ENCODE data around the gene GLE1. TPM values are rescaled to one million over a fixed set of nuclear protein-coding genes. Genes with fewer than 3 reads are reported as not detected.

GLE1 gene
- total and polyA plus RNA-seq, 2 donors (not counting 1 experiment from before 2014, with no cell fraction given) = 14.7 to 23.6 TPM

DNA sequence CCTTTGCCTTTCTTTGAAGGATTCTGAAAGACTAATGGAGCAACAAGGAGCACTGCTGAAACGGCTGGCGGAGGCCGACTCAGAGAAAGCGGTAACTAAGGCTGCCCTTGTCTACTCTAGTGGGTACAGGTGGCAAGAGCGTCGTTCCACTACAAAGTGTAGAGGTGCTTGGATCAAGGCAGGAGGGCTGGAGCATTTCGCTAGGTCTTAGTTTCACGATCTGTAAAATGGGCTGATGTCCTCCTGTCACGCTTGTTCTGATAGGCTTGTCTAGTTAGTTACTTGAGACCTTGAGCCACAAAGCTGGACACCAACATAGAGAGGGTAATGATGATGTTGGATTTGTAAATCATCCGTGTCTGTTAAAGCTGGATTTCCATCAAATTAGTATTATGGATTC lies 23.0 kb upstream of the GLE1 start:
- TF ChIP-seq, protein P1, sequence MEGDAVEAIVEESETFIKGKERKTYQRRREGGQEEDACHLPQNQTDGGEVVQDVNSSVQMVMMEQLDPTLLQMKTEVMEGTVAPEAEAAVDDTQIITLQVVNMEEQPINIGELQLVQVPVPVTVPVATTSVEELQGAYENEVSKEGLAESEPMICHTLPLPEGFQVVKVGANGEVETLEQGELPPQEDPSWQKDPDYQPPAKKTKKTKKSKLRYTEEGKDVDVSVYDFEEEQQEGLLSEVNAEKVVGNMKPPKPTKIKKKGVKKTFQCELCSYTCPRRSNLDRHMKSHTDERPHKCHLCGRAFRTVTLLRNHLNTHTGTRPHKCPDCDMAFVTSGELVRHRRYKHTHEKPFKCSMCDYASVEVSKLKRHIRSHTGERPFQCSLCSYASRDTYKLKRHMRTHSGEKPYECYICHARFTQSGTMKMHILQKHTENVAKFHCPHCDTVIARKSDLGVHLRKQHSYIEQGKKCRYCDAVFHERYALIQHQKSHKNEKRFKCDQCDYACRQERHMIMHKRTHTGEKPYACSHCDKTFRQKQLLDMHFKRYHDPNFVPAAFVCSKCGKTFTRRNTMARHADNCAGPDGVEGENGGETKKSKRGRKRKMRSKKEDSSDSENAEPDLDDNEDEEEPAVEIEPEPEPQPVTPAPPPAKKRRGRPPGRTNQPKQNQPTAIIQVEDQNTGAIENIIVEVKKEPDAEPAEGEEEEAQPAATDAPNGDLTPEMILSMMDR (conservative IDR thresholded peaks at IDR 0.05 in 1 of 2, IDR thresholded peaks at IDR 0.05 in 1 of 2; ENCODE audit: low read depth in 1 of 2, low read length in 2 of 2) = no peak
- TF ChIP-seq EZH2 (IDR thresholded peaks at IDR 0.05; ENCODE audit: low read length, missing control alignments) = no peak
- H3K27ac ChIP-seq (ENCODE audit: insufficient read depth, low read length) = no peak overlapping the region
- H3K79me2 ChIP-seq (ENCODE audit: control insufficient read depth, insufficient read depth, low read length) = no peaks in the 10 kb centered on the region
- H3K9me3 ChIP-seq (ENCODE audit: control insufficient read depth, insufficient read depth, low read depth, low read length) = no peaks in the 10 kb centered on the region
- no peak overlapping the region for H3K4me2 ChIP-seq (ENCODE audit: extremely low read depth, insufficient read depth, low read length)
- no peaks in the 10 kb centered on the region for H4K20me1 ChIP-seq (ENCODE audit: control insufficient read depth, extremely low read depth, insufficient read depth, low read length)
- H3K4me3 ChIP-seq (replicated peaks in 1 of 4; ENCODE audit: control extremely low read depth in 1 of 4, insufficient read depth in 1 of 4, low read depth in 3 of 4, low read length in 4 of 4) = no peak overlapping the region
- H3K4me1 ChIP-seq (ENCODE audit: control insufficient read depth, extremely low read depth, insufficient read depth, low read length) = no peaks in the 10 kb centered on the region
- no peak for DNase-seq (ENCODE audit: low read depth in 2 of 2)
- no peaks in the 10 kb centered on the region for H3K27me3 ChIP-seq (ENCODE audit: control insufficient read depth, insufficient read depth, low read length)
- no peak overlapping the region for H3K9ac ChIP-seq (ENCODE audit: insufficient read depth, low read length)
- no peak overlapping the region for H2AFZ ChIP-seq (ENCODE audit: low read length)
- H3K36me3 ChIP-seq (ENCODE audit: control insufficient read depth, insufficient read depth, low read length) = peaks cover 6% of the 10 kb centered on the region

DNA sequence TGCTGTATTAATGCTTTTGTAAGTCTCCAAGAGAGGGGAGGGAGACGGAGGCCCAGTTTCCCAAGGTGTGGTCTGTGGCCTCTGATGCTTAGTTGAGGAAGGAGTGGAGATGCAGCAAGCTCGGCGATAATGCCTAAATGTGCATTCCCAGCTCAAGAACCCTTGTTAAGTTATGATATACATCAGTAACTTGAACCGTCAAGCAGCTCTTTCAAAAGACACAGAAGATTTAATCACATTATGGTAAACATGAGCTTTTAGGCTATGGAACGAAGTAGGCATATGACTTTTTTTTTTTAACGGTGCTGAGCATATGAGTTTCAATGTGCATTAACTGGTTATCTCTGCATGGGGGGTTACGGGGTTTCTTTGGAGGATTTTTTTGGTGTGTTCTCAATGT lies 22.3 kb upstream of the GLE1 start:
- DNase-seq (ENCODE audit: low read depth in 2 of 2) = no peak
- Histone ChIP-seq H3K4me1 (ENCODE audit: control insufficient read depth, extremely low read depth, insufficient read depth, low read length) (no peaks in the 10 kb centered on the region), H3K4me2 (ENCODE audit: extremely low read depth, insufficient read depth, low read length) (no peak overlapping the region), H3K9ac (ENCODE audit: insufficient read depth, low read length) (no peak overlapping the region), H3K9me3 (ENCODE audit: control insufficient read depth, insufficient read depth, low read depth, low read length) (no peaks in the 10 kb centered on the region), H3K36me3 (ENCODE audit: control insufficient read depth, insufficient read depth, low read length) (peaks cover 6% of the 10 kb centered on the region), H3K4me3 (replicated peaks in 1 of 4; ENCODE audit: control extremely low read depth in 1 of 4, insufficient read depth in 1 of 4, low read depth in 3 of 4, low read length in 4 of 4) (no peak overlapping the region), H2AFZ (ENCODE audit: low read length) (no peak overlapping the region), H4K20me1 (ENCODE audit: control insufficient read depth, extremely low read depth, insufficient read depth, low read length) (no peaks in the 10 kb centered on the region), H3K27me3 (ENCODE audit: control insufficient read depth, insufficient read depth, low read length) (no peaks in the 10 kb centered on the region), H3K79me2 (ENCODE audit: control insufficient read depth, insufficient read depth, low read length) (no peaks in the 10 kb centered on the region), H3K27ac (ENCODE audit: insufficient read depth, low read length) (no peak overlapping the region)
- no peak for TF ChIP-seq EZH2 (IDR thresholded peaks at IDR 0.05; ENCODE audit: low read length, missing control alignments)
- TF ChIP-seq, protein P1 (conservative IDR thresholded peaks at IDR 0.05 in 1 of 2, IDR thresholded peaks at IDR 0.05 in 1 of 2; ENCODE audit: low read depth in 1 of 2, low read length in 2 of 2) = no peak

DNA sequence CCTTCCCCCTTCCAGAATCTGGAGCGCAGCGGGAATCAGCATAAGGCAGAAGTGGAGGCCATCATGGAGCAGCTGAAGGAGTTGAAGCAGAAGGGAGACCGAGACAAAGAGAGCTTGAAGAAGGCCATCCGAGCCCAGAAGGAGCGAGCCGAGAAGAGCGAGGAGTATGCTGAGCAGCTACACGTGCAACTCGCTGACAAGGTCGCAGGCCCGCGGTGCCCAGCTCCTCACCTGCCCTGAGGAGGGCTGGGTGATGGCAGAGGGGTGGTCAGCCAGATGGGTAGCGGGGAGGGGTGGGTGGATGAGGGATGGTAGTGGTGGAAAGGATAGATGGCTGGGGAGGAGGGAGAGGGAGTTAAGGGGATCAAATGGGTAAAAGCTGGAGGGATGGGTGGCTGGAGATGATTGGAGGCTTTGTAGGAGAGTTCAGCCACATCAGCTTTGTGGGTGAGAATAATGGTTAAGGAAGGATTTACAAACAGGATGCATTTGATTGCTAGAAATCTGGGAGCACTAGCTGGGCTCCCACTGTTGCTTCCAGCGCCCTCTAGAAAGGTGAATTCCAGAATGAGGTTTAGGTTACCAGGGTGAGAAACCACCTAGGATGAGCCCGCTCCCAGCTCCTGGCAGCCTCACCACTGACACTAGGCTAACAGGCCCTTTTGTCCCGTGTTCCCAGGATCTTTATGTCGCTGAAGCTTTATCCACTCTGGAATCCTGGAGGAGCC lies 19.7 kb upstream of the GLE1 start:
- no peaks in the 10 kb centered on the region for H3K9me3 ChIP-seq (ENCODE audit: control insufficient read depth, insufficient read depth, low read depth, low read length)
- no peak overlapping the region for H3K4me3 ChIP-seq (replicated peaks in 1 of 4; ENCODE audit: control extremely low read depth in 1 of 4, insufficient read depth in 1 of 4, low read depth in 3 of 4, low read length in 4 of 4)
- no peak overlapping the region for H3K4me2 ChIP-seq (ENCODE audit: extremely low read depth, insufficient read depth, low read length)
- no peak for TF ChIP-seq EZH2 (IDR thresholded peaks at IDR 0.05; ENCODE audit: low read length, missing control alignments)
- TF ChIP-seq, protein P1 (conservative IDR thresholded peaks at IDR 0.05 in 1 of 2, IDR thresholded peaks at IDR 0.05 in 1 of 2; ENCODE audit: low read depth in 1 of 2, low read length in 2 of 2) = no peak
- DNase-seq (ENCODE audit: low read depth in 2 of 2) = no peak
- H3K79me2 ChIP-seq (ENCODE audit: control insufficient read depth, insufficient read depth, low read length) = no peaks in the 10 kb centered on the region
- H3K4me1 ChIP-seq (ENCODE audit: control insufficient read depth, extremely low read depth, insufficient read depth, low read length) = no peaks in the 10 kb centered on the region
- H3K36me3 ChIP-seq (ENCODE audit: control insufficient read depth, insufficient read depth, low read length) = peaks cover 4% of the 10 kb centered on the region
- H4K20me1 ChIP-seq (ENCODE audit: control insufficient read depth, extremely low read depth, insufficient read depth, low read length) = no peaks in the 10 kb centered on the region
- H3K9ac ChIP-seq (ENCODE audit: insufficient read depth, low read length) = no peak overlapping the region
- no peak overlapping the region for H3K27ac ChIP-seq (ENCODE audit: insufficient read depth, low read length)
- H2AFZ ChIP-seq (ENCODE audit: low read length) = no peak overlapping the region
- no peaks in the 10 kb centered on the region for H3K27me3 ChIP-seq (ENCODE audit: control insufficient read depth, insufficient read depth, low read length)
